ENCODE results near the gene VPS51. TPM values are rescaled to one million over a fixed set of nuclear protein-coding genes. Genes with fewer than 3 reads are reported as not detected.

Gene VPS51
- total RNA-seq (2014; rRNA removed; shearing (Covaris generic)): 139 and 163 TPM in 2 replicates
- 98.1 and 119 TPM in 2 replicates for polyA plus RNA-seq (2015; cell fraction: cytosol; rRNA removed)
- 145 and 180 TPM in 2 replicates for polyA plus RNA-seq (2015; cell fraction: nucleus; rRNA removed)

DNA sequence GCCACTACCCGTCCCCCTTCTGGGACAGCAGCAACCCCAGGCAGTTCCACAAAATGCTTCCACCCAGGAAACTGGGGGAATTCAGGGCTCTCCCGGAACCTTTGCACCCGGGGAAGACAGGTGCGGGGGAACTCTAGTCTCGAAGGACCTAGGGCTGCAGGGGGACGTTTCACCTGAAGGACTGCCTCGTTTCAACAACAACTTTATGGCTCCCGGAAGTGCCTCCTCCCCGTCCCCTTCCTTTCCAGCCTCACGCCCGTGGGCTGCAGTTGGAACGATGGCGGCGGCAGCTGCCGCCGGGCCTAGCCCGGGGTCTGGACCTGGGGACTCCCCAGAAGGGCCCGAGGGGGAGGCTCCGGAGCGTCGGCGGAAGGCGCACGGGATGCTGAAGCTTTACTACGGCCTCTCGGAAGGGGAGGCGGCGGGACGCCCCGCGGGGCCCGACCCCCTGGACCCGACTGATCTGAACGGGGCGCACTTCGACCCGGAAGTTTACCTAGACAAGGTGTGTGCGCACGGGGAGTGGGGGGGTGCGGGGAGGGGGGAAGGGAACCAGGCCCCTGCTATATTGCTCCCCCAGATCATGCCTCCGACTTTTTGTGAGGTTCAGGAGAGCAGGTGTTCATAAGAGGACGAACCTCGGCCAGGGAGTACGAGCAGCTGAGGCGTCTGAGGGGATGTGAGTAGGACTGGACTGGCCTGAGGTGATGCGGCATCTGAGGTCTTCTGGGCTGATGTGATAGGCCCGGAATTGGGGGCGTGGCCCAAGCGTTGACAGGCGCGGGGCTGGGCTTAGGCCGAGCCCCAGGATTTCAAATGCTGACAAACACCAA is at the start of gene VPS51:
Gene VPS51, plus strand, starts transcription at position 241 of the 833 bp plus-strand sequence. Its CDS starts 37 bp downstream, at position 278.
- peak; percentile 83 for DNase-seq (ENCODE audit: low read depth)

GRCh38 chr11:65047581-65048422 is 48.2 kb upstream of the VPS51 start:
- no peak for DNase-seq (ENCODE audit: low read depth)

- peak; percentile 25 for DNase-seq (ENCODE audit: low read depth)
Observed at GRCh38 chr11:65051398-65051858, 44.6 kb upstream of the VPS51 start.

DNA sequence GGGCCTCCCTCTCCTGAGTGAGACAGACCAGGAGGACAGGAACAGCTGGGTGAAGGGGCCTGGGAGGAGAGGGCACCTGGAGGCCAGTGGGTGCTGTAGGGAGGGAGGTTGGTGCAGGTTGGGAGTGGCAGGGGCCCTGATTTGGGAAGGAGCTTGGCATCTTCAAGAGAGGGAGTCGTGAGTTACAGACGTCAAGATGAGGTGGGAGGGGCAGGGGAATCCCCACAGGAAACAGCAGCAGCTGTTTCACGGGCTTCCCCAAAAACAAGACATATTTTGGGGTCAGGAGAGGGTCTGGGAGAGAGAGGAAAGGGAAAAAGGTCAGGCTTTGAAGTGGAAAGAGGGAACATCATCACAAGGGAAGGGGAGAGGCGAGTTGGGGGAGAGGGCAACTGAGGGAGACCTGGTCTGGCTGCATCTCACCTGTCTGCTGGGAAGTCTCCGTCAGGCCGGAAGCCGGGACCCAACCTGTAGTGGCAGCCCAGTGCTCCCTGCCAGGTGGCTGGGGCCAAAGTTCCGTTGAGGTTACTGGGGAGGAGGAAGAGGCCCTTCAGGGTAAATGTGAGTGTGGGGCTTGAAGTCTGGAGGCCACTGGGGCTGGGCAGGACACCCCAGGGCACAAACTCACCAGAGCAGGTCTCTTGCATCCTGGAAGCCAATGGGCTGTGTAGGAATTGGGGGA is 42.0 kb upstream of the VPS51 start:
- no peak for DNase-seq (ENCODE audit: low read depth)

DNA sequence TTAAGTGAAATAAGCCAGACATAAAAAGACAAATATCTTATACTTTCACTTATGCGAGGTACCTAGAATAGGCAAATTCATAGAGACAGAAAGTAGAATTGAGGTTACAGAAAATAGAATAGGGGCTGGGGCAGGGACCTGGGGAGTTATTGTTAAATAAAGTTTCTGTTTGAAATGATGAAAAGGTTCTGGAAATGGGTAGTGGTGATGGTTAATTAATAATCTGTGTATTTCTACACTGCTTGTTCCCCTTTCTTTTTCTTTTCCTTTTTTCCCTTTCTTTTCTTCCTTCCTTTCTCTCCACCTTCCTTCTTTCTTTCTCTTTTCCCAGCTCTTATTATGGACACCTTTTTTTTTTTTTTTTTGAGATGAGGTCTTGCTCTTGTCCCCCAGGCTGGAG is 40.5 kb upstream of the VPS51 start:
- no peak for DNase-seq (ENCODE audit: low read depth)

DNA sequence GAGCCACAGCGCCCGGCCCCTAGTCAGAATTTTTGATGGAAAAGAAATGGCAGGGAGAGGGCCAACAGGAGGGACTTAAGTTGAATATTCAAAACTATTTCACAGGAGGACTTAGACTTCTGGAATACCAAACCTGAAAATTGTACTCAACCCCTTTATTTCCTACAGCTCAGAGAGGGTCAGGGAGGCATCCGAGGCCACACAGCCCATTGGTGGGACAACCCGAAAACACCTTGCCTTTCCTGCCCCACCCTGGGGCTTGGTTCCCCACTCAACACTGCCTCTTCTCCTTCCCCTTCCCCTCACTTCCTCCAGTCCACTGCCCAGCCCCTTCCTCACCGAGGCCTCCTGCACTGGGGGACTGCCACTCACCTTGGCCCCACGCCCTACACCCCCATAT is 39.0 kb upstream of the VPS51 start:
- DNase-seq (ENCODE audit: low read depth): no peak

GRCh38 chr11:65057526-65057925 is 38.5 kb upstream of the VPS51 start:
- no peak for DNase-seq (ENCODE audit: low read depth)

GRCh38 chr11:65058012-65058411 is 38.0 kb upstream of the VPS51 start:
- DNase-seq (ENCODE audit: low read depth): no peak

GRCh38 chr11:65058419-65059054 is 37.5 kb upstream of the VPS51 start, which contains the start of gene NAALADL1:
NAALADL1 (minus strand) TSS chr11:65058553; CDS start chr11:65058521, 32 bp downstream.
- DNase-seq (ENCODE audit: low read depth): no peak

DNA sequence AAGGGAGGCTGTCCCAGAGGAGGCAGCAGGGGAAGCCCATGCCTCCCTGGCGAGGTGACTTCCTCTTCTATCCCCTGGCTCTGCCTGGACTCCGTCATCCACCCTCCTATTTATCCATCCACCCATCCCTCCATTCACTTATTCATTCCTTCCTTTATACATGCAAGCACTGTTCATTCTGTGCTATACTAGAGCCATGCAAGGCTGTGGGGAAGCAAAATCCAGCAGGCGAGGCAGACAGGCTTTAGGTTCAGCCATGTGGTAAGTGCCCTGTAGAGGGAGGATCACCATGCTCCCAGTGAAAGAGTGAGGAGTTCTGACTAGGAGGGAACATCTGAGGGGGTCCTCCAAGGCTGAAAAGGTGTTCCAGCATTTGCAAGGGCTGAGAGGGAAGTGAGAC is 36.5 kb upstream of the VPS51 start:
- DNase-seq (ENCODE audit: low read depth): no peak

DNA sequence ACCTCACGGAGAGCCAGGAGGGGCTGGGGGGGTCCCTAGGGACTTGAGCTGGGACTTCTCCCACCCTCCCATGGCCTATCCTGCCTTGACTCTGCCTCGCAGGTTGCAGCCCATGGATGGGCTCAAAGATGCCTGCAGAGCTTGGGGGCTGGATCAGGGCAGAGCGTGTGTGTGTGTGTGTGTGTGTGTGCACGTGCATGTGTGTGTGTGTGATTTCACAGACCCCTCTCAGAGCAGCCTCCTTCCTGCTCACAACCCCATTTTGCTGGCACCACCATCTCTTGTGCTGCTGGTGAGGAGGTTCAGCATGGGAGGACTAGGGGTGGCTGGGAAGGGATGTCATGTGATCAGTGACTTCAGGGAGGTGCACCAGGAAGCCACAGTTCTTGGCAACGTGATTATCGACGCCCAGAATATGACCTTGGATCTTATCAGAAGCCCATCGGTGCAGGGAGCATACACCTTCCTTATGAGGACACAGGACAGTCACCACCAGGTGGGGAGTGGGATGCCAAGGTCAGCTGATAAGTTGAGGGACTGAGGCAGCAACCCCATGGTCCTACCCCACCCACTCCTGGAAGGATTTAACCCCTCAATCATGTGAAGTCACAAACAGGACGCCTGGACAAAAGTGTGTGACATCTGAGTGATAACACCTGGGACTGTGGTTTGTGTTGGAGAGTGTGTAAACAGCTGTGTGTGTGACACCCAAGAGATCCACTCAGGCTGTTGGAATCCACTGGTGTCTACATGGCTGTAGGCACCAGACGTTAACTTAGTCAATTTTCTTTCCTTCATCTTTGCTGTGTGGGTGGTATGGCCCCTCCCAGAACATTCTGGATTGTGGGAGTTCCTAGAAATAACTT is 35.8 kb upstream of the VPS51 start:
- DNase-seq (ENCODE audit: low read depth): no peak

GRCh38 chr11:65060913-65061408 is 35.1 kb upstream of the VPS51 start:
- DNase-seq (ENCODE audit: low read depth): peak; percentile 32

- no peak for DNase-seq (ENCODE audit: low read depth)
Observed at GRCh38 chr11:65063532-65063931, 32.5 kb upstream of the VPS51 start.

DNA sequence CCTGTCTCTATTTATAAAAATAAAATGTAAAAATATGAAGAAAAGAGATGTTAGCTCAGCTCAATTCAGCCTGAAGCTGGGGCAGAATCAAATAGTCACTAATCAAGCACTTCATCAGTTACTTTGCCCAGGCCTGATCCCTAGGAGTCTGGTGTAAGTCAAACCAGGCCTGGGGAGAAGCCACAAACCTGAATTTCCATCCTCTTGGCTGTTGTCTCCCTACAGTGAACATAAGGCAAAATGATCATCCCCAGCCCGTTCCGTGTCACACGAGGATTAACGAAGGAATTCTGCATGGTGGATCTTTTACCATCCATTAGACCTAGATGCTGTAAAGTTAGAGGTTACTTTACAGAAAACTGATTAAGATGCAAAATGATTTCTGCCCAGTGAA is 31.2 kb upstream of the VPS51 start:
- DNase-seq (ENCODE audit: low read depth): no peak

GRCh38 chr11:65065851-65066250 is 30.2 kb upstream of the VPS51 start:
- DNase-seq (ENCODE audit: low read depth): no peak

- no peak for DNase-seq (ENCODE audit: low read depth)
Observed at GRCh38 chr11:65066315-65066714, 29.7 kb upstream of the VPS51 start.

- DNase-seq (ENCODE audit: low read depth): no peak
Observed at GRCh38 chr11:65066805-65067291, 29.2 kb upstream of the VPS51 start.

GRCh38 chr11:65067446-65067845 is 28.6 kb upstream of the VPS51 start:
- DNase-seq (ENCODE audit: low read depth): no peak

DNA sequence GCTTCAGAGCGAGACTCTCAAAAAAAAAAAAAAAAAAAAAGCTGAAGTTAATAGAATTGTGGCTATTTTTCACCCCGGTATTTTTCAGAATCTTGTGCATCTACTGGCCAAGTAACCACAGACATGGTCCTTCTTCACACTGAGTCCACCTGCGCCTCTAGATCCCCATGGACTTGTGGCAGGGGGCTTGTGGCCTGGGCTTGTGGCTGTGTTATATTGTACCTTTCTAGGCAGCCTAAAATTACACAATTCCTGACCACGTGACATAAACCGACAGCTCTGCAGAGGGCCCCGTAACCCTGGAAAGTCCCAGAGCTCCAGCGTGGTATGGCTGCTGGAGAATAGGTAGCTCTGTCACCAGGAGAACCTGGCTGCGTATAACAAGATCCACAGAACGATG is 26.8 kb upstream of the VPS51 start:
- no peak for DNase-seq (ENCODE audit: low read depth)

Data from HT1080 (cell line).